DND-41 (cell line): ENCODE measurements around the gene ABCC12.

Experiments used
- ATAC-seq: fragments of 200-7000 bp; cut with Tn5 transposase; 3 replicates; pipeline ENCODE4 v1.9.1; 2021; ENCODE audit warnings: low read depth; ENCODE audit not compliant: insufficient read depth
- DNase-seq: peaks from one replicate; pipeline ENCODE4 v3.0.0-alpha.2; 2020
- H2AFZ ChIP-seq: 2 replicates; pipeline ENCODE4 v1.6.0; 2012; ENCODE audit warnings: low read depth, low read length
- H3K27ac ChIP-seq: 2 replicates; pipeline ENCODE4 v1.5.1; 2012; ENCODE audit warnings: low read length, inconsistent platforms
- H3K27me3 ChIP-seq: fragments of 200-600 bp; sonication (generic); 2 replicates; pipeline ENCODE4 v1.6.0; 2012; ENCODE audit warnings: low read length, mild to moderate bottlenecking, inconsistent platforms; ENCODE audit not compliant: insufficient read depth, poor library complexity
- H3K36me3 ChIP-seq: 2 replicates; pipeline ENCODE4 v1.5.1; 2012; ENCODE audit warnings: low read length, inconsistent platforms; ENCODE audit not compliant: insufficient read depth
- H3K4me1 ChIP-seq: 2 replicates; pipeline ENCODE4 v1.5.1; 2012; ENCODE audit warnings: mild to moderate bottlenecking, low read length; ENCODE audit not compliant: insufficient read depth
- H3K4me2 ChIP-seq: 2 replicates; pipeline ENCODE4 v1.6.0; 2012; ENCODE audit warnings: mild to moderate bottlenecking, moderate library complexity, low read length, inconsistent platforms; ENCODE audit not compliant: insufficient read depth
- H3K4me3 ChIP-seq, 2 experiments: fragments of 200-600 bp in 1 of 2; shearing (Covaris generic) in 1 of 2; 2 replicates each; pipeline ENCODE4 v1.5.1; 2012 to 2016; ENCODE audit warnings: inconsistent platforms in 2 of 2, low read length in 2 of 2, mild to moderate bottlenecking in 2 of 2, low read depth in 1 of 2, moderate library complexity in 1 of 2
- H3K79me2 ChIP-seq: 2 replicates; pipeline ENCODE4 v1.6.0; 2012; ENCODE audit warnings: low read length, inconsistent platforms; ENCODE audit not compliant: insufficient read depth
- H3K9ac ChIP-seq: 2 replicates; pipeline ENCODE4 v1.6.0; 2012; ENCODE audit warnings: low read depth, mild to moderate bottlenecking, inconsistent platforms, low read length, moderate library complexity
- H3K9me3 ChIP-seq: 2 replicates; pipeline ENCODE4 v1.5.1; 2012; ENCODE audit warnings: low read length, moderate library complexity, mild to moderate bottlenecking, inconsistent platforms; ENCODE audit not compliant: insufficient read depth, severe bottlenecking
- H4K20me1 ChIP-seq: 2 replicates; pipeline ENCODE4 v1.6.0; 2012; ENCODE audit warnings: low read length; ENCODE audit not compliant: insufficient read depth
- CTCF ChIP-seq: IDR thresholded peaks from 2 replicates; pipeline ENCODE4 v1.5.1; 2012; ENCODE audit warnings: borderline replicate concordance, low read length, moderate library complexity, mild to moderate bottlenecking; ENCODE audit not compliant: poor library complexity, severe bottlenecking; ENCODE audit errors: extremely low read depth
- EZH2 ChIP-seq: IDR thresholded peaks from 3 replicates; pipeline ENCODE4 v1.6.1; 2012; ENCODE audit warnings: borderline replicate concordance, low read depth, mild to moderate bottlenecking, moderate library complexity, low read length, inconsistent platforms; ENCODE audit not compliant: severe bottlenecking

ABCC12 gene

GRCh38 chr16:48146710-48147109 lies 9.1 kb downstream of the ABCC12 start:
- no peak overlapping the region for H3K9ac ChIP-seq
- no peak overlapping the region for H3K27ac ChIP-seq
- ATAC-seq (no peak), DNase-seq (no peak)
- no peaks in the 10 kb centered on the region for H3K36me3 ChIP-seq
- no peaks in the 10 kb centered on the region for H3K4me1 ChIP-seq
- no peaks in the 10 kb centered on the region for H3K9me3 ChIP-seq
- TF ChIP-seq CTCF: no peak
- H2AFZ ChIP-seq: no peak overlapping the region
- no peaks in the 10 kb centered on the region for H3K27me3 ChIP-seq
- H3K79me2 ChIP-seq: no peaks in the 10 kb centered on the region
- no peaks in the 10 kb centered on the region for H4K20me1 ChIP-seq
- H3K4me3 ChIP-seq: no peak overlapping the region
- H3K4me2 ChIP-seq: no peak overlapping the region

- DNase-seq (no peak), ATAC-seq (no peak)
- Histone ChIP-seq H3K4me1 (no peaks in the 10 kb centered on the region), H3K4me3 (no peak overlapping the region), H3K9me3 (no peaks in the 10 kb centered on the region), H3K9ac (no peak overlapping the region), H2AFZ (no peak overlapping the region), H3K27me3 (no peaks in the 10 kb centered on the region), H3K36me3 (no peaks in the 10 kb centered on the region), H3K79me2 (no peaks in the 10 kb centered on the region), H4K20me1 (no peaks in the 10 kb centered on the region), H3K4me2 (no peak overlapping the region), H3K27ac (no peak overlapping the region)
- TF ChIP-seq CTCF (no peak), EZH2 (no peak)
Measured at GRCh38 chr16:48146131-48146530, 9.7 kb downstream of the ABCC12 start.

GRCh38 chr16:48143812-48144368 lies 11.9 kb downstream of the ABCC12 start:
- TF ChIP-seq CTCF: no peak
- TF ChIP-seq EZH2: no peak
- H3K27ac ChIP-seq: no peak overlapping the region
- no peaks in the 10 kb centered on the region for H4K20me1 ChIP-seq
- H3K4me2 ChIP-seq: no peak overlapping the region
- no peak overlapping the region for H3K4me3 ChIP-seq
- H3K9ac ChIP-seq: no peak overlapping the region
- no peaks in the 10 kb centered on the region for H3K27me3 ChIP-seq
- H2AFZ ChIP-seq: no peak overlapping the region
- H3K36me3 ChIP-seq: no peaks in the 10 kb centered on the region
- ATAC-seq (no peak), DNase-seq (no peak)
- no peaks in the 10 kb centered on the region for H3K79me2 ChIP-seq
- no peaks in the 10 kb centered on the region for H3K4me1 ChIP-seq
- H3K9me3 ChIP-seq: no peaks in the 10 kb centered on the region

GRCh38 chr16:48140821-48141220 lies 15.0 kb downstream of the ABCC12 start:
- Histone ChIP-seq H3K36me3 (no peaks in the 10 kb centered on the region), H3K9ac (no peak overlapping the region), H3K9me3 (no peaks in the 10 kb centered on the region), H3K4me3 (no peak overlapping the region), H4K20me1 (no peaks in the 10 kb centered on the region), H3K27ac (no peak overlapping the region), H3K27me3 (no peaks in the 10 kb centered on the region), H2AFZ (no peak overlapping the region), H3K79me2 (no peaks in the 10 kb centered on the region), H3K4me2 (no peak overlapping the region), H3K4me1 (no peaks in the 10 kb centered on the region)
- no peak for TF ChIP-seq EZH2
- no peak for TF ChIP-seq CTCF
- ATAC-seq (no peak), DNase-seq (no peak)
